ENCODE data around the gene FREY1.

Gene FREY1

DNA sequence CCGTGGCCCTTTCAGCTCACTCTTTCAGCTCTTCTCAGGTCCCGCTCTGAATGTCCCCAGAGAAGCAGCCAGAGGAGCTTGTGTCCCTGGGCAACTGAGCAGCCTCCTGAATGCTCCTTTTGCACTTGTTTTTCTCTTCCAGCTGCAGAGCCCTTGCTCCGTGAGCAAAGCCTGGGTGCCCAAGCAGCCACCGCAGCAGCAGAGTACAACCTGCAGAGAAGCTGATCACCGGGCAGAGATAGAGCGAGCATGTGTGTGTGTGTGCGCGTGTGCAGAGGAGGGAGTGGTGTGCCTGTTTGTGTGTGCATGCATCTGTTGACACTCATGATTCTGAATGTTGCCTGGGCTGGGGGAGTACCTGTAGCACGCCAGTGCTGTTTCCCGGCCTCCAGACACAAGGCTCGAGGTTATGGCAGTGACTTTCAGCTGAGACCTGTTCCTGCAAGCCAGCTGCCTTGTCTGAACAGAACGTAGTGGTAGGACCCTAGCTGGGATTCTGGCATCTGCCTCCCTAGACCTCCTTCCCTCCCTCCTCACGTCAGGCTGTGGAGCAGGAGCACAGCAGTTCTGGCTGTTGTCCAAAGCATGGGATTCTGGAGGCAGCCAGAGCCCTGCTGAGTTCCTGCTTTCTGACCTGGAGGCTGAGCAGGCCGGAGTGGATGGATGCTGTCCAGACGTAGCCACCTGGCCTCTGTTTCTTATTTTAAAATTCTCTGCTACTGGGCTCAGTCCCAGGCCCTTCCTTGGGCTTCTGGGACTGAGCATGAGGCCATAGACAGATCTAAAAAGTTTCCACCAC lies 26.1 kb downstream of the FREY1 start:
- DNase-seq, result no peak
- Histone ChIP-seq H3K36me3 (peaks cover 3% of the 10 kb centered on the region), H3K4me3 (ENCODE audit: low read depth, low read length) (no peak overlapping the region), H3K27ac (no peak overlapping the region), H3K9me3 (ENCODE audit: severe bottlenecking) (no peaks in the 10 kb centered on the region), H3K27me3 (ENCODE audit: insufficient read depth, low read depth, severe bottlenecking) (no peaks in the 10 kb centered on the region)
- TF ChIP-seq, protein P1, sequence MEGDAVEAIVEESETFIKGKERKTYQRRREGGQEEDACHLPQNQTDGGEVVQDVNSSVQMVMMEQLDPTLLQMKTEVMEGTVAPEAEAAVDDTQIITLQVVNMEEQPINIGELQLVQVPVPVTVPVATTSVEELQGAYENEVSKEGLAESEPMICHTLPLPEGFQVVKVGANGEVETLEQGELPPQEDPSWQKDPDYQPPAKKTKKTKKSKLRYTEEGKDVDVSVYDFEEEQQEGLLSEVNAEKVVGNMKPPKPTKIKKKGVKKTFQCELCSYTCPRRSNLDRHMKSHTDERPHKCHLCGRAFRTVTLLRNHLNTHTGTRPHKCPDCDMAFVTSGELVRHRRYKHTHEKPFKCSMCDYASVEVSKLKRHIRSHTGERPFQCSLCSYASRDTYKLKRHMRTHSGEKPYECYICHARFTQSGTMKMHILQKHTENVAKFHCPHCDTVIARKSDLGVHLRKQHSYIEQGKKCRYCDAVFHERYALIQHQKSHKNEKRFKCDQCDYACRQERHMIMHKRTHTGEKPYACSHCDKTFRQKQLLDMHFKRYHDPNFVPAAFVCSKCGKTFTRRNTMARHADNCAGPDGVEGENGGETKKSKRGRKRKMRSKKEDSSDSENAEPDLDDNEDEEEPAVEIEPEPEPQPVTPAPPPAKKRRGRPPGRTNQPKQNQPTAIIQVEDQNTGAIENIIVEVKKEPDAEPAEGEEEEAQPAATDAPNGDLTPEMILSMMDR (IDR thresholded peaks at IDR 0.05; ENCODE audit: low read depth, low read length), result no peak

DNA sequence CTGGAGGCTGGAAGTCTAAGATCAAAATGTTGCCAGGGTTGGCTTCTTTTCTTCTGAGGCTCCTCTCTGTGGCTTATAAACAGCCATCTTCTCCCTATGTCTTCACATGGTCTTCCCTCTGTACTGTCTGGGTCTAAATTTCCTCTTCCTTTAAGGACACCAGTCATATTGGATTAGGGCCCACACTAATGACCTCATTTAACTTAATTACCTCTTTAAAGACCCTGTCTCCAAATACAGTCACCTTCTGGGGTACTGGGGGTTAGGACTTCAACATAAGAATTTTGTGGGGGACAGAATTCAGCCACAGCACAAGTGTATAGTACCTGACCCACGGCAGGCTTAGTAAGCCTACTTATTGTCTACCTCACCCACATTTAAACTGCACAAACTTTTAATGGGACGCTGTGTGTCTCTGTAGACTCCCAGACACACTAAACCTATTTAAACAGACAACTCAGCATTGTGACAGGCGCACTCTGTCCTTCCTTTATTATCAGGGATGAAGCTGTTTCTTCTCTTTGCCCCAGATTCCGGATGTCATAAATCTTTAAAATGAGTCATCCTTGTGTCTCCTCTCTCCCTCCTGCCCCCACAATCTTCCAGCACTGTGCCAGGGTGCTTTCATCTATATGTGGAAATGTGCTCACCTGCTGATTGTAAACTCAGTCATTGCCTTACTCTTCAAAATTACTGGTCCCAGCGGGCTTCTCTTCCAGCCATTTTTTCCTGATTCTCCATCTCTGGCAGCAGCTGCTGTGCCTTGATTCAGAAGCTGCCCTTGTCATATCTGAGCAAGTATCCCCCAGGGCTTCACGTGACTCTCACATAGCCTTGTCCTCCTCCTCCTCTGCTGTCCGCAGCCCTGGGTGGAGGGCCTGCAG lies 27.0 kb downstream of the FREY1 start:
- H3K27me3 ChIP-seq (ENCODE audit: insufficient read depth, low read depth, severe bottlenecking), result no peaks in the 10 kb centered on the region
- no peak overlapping the region for H3K4me3 ChIP-seq (ENCODE audit: low read depth, low read length)
- DNase-seq, result no peak
- no peaks in the 10 kb centered on the region for H3K9me3 ChIP-seq (ENCODE audit: severe bottlenecking)
- H3K36me3 ChIP-seq, result peaks cover 3% of the 10 kb centered on the region
- no peak overlapping the region for H3K27ac ChIP-seq
- TF ChIP-seq, protein P1 (IDR thresholded peaks at IDR 0.05; ENCODE audit: low read depth, low read length), result no peak

DNA sequence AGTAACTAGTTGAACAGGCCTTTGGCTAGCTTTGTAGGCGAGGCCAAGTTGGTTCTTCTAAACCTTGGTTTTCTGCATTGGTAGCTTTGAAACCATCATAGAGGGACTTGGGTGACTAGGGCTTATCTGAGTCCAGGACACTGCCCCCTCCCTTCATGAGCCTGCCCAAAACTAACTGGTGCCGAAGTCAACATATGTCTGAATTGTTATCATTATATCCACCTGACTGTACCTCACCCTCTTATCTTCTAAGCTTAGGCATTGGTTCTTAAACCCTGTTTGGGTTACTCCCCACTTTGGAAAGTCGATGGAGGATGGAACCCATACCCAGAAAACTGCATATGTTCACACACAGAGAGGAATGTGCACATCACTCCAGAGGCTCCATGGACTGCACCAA lies 29.2 kb downstream of the FREY1 start:
- H3K4me3 ChIP-seq (ENCODE audit: low read depth, low read length), result no peak overlapping the region
- H3K27me3 ChIP-seq (ENCODE audit: insufficient read depth, low read depth, severe bottlenecking), result no peaks in the 10 kb centered on the region
- TF ChIP-seq, protein P1 (IDR thresholded peaks at IDR 0.05; ENCODE audit: low read depth, low read length), result no peak
- H3K27ac ChIP-seq, result no peak overlapping the region
- no peaks in the 10 kb centered on the region for H3K9me3 ChIP-seq (ENCODE audit: severe bottlenecking)
- DNase-seq, result no peak
- H3K36me3 ChIP-seq, result peaks cover 14% of the 10 kb centered on the region

DNA sequence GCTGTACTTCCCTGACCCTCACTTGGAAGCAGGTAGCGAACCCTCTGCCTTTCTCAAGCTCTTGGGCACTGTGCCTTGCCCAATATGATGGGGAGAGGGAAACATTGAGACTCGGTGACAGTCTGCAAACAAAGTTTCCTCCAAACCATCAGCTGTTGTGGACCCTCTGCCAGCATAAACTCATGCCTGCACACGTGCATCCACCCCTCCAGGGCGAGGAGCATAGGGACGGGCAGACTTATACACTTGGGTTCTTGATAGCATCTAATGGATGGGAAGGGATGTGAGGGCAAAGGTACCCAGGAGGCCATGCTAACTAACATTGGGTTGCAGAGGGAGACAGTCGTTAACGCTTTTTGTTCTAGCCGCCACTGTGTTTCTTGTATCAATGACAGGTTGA lies 29.9 kb downstream of the FREY1 start:
- TF ChIP-seq, protein P1 (IDR thresholded peaks at IDR 0.05; ENCODE audit: low read depth, low read length), result no peak
- no peak for DNase-seq
- Histone ChIP-seq H3K27me3 (ENCODE audit: insufficient read depth, low read depth, severe bottlenecking) (no peaks in the 10 kb centered on the region), H3K9me3 (ENCODE audit: severe bottlenecking) (no peaks in the 10 kb centered on the region), H3K36me3 (peaks cover 15% of the 10 kb centered on the region), H3K27ac (no peak overlapping the region), H3K4me3 (ENCODE audit: low read depth, low read length) (no peak overlapping the region)

DNA sequence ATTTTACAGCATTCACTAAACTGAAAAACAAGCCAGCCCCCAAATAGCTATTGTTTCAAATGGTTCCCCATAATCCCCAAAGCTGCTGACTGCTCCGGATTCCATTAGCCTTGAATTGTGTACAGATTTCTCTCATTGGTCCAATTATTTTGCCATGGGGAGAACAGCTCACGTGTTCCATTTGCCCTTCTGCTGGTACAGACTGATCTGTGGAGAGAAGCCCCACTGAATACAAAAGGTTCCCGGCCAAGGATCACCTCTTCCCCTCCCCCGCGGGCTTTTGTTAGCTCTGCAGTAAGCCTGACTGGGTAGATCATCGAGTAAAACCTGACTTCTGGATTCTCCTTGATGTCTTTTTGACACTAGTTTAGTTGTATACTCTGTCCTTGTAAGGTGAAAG lies 30.7 kb downstream of the FREY1 start:
- Histone ChIP-seq H3K27ac (no peak overlapping the region; the same call in 1 of the 2 replicates), H3K4me3 (ENCODE audit: low read depth, low read length) (no peak overlapping the region), H3K9me3 (ENCODE audit: severe bottlenecking) (no peaks in the 10 kb centered on the region), H3K27me3 (ENCODE audit: insufficient read depth, low read depth, severe bottlenecking) (no peaks in the 10 kb centered on the region), H3K36me3 (peaks cover 17% of the 10 kb centered on the region)
- TF ChIP-seq, protein P1 (IDR thresholded peaks at IDR 0.05; ENCODE audit: low read depth, low read length), result no peak
- DNase-seq, result no peak

All from WERI-Rb-1 (cell line).